AML-193 (cell line): ENCODE results near the gene UBE2J1.

Source experiments
- DNase-seq, 2 experiments: peaks; one replicate each; lab custom pipeline; 2025; lab: John Stamatoyannopoulos, UW

Gene UBE2J1

DNA sequence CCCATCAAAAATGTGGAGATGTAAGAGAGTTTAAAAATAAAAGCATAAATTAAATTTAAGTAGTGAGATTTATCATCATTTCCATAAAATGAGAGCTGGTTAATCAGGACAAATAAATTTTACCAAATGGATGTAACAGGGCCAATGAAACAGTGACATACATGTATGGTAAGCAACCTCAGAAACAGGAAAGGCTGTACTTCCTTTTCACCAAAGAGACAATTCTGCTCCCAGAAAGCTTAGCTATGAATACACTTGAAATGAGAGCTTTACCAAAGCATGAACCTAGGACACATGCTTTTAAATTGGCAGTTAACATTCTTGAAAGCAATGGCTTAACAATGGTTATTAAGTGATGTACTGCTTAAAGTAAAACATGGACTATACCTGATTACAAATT lies 12.1 kb upstream of the UBE2J1 start:
- peak in 1 of 2 experiments; percentile 23 for DNase-seq

DNA sequence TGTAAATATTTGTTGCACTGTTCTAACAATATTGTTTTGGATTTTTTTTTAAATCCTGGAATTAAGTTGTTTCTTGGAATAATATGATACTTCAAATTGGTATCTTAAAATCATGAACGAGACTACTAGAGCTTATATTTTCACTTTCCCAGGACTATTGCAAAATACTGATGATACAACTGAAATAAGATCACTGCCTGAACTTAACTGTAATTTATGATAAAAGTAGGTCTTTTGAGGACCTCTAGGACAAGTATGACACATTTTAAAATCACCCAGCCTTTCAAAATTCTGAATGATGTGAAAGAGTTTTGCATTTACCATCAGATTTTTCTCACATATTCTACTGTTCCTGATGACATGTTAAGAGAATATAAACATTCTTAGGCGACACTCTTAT lies 8.6 kb upstream of the UBE2J1 start:
- DNase-seq: peak in 1 of 2 experiments; percentile 18

DNA sequence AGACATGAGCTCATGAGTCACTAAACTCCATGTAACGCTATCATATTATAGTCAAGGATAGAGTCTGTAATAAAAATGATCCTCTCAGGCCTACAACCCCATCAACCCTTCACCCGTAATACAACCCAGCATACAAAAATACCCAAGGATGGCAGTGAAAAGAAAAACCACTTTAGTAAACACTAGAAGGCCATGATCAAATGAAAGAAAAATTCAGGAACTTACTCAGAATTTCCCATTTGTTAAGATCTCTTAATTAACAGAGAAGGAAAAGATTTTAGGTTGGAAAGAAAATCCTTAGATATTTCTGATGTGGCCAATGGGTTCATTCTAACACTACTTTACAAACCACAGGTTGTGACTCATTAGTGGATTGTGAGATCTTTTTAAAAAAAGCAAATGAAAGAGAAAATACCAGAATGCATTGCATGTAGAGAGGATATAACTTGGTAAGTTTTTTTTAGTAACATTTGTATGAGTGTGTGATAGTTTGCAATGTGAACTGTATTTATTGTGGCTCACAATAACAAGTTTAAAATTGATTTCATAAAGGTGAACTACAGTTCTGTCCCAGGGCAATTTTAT lies 8.0 kb upstream of the UBE2J1 start:
- DNase-seq: no peak

DNA sequence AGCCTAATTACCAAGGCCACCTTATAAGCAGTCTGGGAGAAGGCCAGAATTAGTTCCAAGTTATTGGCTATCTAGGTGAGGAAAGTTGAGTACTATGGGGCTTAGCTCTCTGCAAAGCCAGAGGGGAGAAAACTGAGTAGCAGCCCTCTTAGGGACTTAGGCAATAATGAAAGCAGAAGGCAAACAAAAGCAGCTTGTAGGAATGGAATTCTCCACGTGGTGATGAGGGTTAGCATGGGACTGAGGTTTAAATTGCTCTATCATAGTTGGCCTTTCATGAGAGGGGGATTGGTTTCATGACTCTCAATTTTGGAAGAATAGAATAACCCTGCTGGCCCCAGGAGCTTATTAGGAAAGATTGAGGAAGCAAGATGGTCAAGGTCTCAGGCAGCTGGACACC lies 7.0 kb upstream of the UBE2J1 start:
- no peak for DNase-seq

DNA sequence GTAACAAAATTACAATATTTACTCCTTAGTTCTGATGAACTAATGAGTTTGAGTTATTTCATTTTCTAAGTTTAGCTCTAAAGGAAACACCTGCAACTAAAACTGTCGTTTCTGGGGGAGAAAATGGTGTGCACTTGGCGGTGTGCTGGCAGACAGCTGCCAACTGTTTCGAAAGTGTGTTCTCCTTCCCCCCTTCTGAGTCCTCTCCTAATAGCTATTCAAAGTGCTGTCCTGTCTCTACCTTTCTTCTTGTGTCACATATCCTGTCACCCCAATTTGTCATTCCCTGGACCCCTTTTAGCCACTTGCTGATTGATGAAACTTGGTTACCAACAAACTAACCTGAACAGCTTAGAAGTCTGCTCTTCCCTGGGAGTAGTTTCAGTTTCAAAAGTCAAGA lies 4.9 kb upstream of the UBE2J1 start:
- DNase-seq: peak; percentile 57 to 68

DNA sequence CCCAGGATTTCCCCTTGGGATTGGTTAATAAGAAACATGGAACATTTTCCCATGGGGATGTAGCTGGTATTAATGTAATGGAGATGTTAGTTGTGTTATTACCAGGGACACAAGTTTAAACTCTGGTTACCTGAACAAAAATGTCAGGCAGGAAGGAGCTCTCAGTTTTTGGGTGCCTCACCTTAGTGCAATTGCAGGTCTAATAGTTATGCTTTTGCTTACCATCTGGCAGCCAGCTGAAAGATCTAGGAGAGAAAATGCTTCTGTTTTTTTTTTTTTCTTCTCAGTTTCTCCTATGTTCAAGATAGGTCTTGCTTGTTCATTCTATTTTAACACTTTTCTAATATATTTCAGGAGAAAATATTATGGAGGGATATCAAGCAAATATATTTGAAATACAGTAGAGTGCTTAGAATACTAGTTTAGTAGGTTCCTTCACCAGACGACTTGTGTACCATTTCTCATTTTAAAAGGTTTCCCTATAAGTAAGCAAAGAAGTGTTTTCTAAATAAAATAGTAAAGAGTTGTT lies 4.2 kb upstream of the UBE2J1 start:
- peak; percentile 28 to 29 for DNase-seq

DNA sequence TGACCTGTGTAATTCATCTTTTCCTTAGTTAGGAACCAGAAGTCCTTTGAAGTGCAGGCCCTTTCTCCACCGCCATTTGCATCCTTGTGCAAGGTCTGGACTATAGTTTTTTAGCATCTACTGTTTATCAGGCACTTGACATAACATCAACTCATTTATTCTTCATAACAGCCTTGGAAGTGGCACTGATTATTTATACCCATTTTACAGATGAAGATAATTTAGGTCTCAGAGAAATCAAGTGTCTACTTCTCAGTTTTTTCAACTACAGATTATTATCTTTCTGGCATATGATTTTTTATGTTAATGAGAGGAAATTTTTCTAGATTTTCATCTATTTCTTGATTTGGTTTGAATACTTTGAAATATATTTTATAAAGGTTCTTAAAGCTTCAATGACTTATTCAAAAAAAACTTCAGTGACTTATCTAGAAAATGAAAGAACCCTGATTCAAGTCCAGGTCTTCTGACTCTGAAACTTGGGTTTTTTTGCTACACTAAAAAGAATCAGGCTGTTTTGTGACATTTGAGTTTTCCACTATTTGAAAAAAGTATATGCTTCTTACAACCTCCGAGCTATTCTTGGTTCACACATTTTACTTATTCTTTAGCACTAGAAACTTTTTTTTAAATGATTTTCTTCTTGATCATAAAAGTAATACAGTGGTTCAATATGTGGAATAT lies 3.1 kb upstream of the UBE2J1 start:
- DNase-seq: no peak

DNA sequence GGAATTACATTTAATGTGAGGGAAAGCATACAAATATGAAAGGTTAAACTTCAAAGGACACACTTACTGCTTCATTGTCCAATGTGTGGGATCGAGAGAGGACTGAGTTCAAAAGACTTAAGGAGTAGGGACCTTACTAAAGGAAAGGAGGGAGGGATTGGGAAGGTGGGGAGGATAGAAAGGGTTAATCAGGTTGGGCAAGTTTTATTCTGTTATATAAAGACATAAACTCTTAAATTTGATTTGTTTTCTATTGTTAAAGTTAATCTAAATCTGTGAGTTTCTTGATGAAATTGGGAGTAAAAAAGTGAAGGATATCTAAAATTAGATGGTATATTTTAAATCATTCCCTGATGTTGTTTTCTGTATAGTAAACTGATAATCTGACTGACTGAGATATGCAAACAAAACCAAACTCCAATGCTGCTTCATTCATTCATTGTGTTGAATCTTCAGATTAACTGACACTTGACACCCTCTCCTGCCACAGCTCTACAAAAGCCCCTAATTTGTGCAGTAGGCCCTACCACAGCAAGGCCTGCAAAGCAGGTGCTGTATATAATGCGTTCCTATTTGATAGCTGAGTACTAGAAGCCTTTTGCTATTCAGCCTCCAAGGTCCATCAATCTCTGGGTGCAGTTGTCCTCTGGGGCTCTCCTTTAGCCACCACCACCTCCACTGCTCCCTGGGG lies 1.3 kb upstream of the UBE2J1 start:
- DNase-seq: no peak

DNA sequence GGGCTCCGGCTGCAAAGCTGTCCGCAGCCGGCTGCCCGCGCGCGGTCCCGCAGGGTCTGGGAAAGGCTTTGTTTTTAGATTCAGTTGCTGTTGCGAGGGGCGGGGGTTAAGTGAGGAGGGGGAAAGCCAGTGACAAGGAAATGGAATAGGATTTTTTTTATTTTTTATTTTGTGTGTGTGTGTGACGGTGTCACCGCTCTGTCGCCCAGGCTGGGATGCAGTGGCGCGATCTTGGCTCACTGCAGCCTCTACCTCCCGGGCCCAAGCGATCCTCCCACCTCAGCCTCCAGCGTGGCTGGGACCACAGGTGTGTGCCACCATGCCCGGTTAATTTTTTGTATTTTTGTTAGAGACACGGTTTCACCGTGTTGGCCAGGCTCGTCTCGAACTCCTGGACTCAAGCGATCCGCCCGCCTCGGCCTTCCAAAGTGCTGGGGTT lies 615 bp upstream of the UBE2J1 start:
- peak; percentile 49 to 55 for DNase-seq

DNA sequence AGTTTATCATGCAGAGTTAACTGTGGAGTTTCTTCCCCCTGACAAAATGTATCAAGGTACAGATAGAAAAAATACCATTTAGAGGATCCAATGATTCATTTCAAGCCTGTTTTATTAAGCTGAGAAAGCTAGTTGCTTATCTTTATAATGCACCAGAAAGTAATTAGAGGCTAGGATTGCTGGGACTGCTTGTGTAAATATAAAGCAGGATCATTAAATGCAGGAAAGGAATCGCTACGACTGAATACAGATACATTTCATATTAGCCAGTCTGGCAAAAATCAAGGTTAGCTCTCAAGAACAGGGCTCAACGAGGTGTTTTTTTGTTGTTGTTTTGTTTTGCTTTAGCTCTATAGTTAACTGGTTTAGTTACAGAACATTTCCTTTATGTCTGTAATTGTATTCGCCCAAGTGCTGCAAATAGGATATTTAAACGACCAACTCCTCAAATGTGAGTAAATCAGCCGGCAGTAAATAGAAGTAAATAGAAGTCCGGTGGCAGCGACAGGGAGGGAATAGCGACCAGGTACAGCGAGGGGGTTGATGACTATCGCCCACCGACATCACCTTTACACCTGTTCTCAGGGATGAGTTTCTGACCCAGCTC lies 748 bp downstream of the UBE2J1 start:
- DNase-seq: no peak

DNA sequence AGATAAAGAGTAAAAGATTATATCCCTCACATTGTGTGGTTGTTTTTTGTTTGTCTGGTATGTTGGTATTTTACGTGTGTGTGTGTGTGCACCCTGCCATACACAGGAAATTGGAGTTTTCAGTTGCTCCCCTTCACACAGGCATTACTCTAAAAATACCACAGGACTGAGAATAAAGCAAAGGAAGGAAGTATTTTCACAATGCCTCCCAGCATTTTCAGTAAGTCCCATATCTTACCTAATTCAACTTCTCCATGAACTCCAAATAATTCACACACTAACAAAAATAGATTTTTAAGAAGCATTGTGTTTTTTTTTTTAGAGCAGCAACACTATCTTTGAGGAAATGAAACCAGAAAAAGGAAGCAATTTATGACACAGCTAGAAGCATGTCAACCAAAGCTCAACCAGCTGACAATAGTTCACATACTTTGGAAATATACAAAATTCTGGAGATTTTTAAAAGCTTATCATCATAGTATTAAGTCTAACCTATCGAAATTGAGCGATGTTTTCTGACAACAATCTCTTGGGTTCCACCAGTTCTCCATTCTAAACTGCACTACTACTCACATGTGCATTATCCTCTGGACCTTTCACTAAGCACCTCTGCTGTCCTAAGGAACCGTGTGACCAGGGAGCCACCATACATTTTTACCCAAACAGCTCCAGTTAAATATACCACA lies 2.1 kb downstream of the UBE2J1 start:
- peak; percentile 83 to 87 for DNase-seq

DNA sequence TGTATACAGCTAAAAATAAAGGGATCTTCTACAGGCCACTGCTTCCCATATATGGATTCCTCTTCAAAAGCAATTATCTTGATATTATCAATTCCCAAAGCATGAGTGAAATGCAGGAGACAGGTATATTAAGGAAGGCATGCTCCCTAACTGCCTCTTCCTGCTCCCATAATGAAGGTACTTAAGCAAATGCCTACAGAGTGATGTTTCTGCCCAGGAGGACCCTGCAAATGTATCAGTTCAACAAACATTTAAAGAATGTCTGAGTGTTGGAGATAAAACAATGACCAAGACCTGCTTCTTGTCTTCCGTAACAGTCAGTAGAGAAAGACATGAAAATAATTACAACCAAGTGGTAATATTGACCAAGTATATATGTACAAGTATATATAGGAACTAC lies 4.2 kb downstream of the UBE2J1 start:
- DNase-seq: no peak

DNA sequence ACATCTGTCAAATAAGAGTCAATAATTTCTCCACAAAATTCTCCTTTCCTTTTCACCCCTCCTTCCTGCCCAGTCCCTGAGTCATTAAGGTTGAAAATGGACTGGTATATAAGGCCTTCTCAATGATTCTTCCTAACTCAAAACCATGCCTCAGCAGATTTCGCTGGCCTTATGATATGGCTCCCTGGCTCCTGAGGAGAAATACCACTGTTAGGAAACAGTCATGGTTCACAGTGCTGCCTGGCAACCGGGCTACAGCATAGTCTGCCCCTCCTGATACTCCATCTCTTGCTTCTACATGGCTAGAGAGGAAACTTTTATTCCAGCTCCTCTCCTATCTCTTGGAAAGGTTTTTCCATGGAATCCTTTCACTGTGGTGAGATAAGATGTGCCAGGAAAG lies 4.7 kb downstream of the UBE2J1 start:
- peak; percentile 40 to 69 for DNase-seq

DNA sequence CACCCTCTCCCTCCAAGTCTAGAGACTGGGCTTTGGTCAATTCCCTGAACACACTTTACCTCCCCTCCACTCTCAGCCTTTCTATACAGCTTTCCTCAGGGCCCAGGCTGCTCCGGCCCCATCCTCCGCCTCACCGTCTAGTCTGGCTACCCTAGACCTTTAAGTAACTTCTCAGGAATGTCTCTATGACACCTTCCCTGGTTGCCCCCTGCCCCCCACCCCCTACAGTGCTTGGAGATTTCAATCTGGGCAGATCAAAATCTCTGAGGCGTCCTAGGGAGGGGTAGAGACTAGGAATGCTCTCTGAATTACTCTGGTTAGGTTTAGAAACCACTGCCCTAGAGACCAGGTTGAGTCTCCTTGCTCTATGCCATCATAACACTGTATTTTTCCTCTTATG lies 6.1 kb downstream of the UBE2J1 start:
- no peak for DNase-seq

DNA sequence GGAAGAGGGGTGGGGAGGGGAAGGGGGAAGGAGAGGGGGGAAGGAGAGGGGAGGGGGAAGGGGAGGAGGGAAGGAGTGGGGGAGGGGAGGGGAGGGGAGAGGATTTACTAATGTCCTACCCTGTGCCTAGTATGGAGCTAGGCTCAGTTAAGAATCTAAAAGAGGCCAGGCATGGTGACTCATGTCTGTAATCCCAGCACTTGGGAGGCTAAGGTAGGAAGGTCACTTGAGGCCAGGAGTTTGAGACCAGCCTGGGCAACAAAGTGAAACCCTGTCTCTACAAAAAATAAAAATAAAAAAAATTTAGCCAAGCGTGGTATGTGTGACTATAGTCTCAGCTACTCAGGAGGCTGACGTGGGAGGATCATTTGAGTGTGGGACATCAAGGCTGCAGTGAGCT lies 13.0 kb downstream of the UBE2J1 start:
- DNase-seq: no peak

DNA sequence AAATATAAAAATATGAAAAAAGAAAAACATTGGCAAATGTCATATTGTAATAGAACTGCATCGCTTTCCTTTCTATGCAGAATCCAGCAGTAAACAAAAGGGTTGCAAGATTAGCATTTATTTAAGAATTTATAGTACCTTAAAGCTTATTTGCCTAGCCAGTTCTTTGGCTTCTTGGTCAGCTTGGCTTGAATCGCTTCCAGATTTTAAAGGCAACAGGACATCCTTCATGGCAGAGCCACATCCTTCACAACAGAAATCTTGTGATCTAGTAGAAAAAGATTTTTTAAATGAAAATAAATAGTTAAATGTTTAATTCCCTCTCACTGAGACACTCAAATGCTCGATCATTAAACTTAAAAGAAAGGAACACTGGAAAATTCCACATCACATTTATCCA lies 17.4 kb downstream of the UBE2J1 start:
- no peak for DNase-seq

DNA sequence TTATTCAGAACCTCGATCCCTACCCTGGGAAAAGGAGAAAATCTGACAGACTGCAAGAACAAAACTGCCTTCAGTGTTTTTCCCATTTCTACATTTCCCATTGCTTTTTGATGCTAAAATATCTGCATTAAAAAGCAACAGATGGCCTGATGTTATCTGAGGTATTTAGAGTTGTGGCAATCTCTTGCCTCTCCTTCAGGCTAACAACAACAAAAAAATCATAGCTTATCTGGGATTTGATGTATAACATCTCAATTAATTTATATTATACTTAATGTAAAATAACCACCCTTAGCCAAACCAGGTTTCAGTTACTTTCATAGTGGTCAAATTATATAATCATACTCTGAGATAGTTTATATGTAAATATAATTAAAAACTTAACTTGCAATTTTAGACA lies 21.6 kb downstream of the UBE2J1 start:
- no peak for DNase-seq

DNA sequence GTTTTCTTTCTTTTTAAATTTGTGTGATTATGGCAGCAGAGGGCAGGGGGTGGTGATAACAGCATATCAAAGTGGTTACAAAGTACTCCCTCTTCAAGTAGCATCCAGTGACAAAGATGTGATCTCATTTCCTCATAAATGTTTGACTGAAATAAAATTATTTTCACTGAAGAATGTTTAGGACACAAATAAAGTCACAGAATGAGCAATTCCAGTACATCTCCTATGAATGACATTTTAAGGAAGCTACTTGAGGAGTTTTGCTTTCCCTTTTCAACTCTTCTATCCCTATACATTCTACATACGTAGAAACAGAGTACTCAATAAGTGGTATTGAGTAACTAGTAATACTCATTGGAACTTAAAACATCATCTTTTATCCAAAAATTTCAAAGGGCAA lies 23.5 kb downstream of the UBE2J1 start:
- no peak for DNase-seq

DNA sequence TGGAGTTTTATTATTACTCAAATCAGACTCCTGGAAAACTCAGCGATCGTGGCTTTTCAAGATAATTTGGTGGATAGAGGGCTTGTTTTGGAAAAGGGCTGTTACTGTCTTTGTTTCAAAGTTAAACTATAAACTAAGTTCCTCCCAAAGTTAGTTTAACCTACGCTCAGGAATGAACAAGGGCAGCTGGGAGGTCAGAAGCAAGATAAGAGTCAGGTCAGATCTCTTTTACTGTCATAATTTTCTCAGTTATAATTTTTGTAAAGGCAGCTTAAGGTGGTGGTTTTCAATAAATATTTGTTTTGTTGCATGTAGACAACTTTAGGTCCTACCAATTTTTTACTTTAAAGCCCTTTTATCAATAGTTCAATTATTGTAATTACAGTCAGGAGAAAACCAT lies 28.2 kb downstream of the UBE2J1 start:
- DNase-seq: no peak

DNA sequence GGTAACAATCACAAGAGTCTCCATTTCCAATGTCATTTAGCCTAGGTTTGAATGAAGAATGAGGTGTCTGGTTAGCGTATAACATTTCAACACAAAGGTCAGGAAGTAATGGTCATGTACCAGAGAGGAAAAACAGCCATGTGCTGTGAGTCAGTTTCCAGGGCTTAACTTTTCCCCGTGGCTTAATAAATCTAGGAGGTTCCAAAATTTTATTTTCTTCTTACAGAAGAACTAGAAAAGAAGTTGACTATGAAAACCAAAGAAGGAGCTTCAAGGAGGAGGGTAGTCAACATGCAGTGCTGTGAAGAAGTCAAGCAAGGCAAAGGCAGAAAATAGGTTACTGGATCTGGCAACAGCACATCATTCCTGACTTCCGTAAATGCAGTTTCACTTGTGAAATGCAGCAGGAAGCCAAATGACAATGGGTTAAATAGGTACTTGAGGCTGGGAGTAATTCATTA lies 29.0 kb downstream of the UBE2J1 start:
- DNase-seq: peak; percentile 34 to 56

DNA sequence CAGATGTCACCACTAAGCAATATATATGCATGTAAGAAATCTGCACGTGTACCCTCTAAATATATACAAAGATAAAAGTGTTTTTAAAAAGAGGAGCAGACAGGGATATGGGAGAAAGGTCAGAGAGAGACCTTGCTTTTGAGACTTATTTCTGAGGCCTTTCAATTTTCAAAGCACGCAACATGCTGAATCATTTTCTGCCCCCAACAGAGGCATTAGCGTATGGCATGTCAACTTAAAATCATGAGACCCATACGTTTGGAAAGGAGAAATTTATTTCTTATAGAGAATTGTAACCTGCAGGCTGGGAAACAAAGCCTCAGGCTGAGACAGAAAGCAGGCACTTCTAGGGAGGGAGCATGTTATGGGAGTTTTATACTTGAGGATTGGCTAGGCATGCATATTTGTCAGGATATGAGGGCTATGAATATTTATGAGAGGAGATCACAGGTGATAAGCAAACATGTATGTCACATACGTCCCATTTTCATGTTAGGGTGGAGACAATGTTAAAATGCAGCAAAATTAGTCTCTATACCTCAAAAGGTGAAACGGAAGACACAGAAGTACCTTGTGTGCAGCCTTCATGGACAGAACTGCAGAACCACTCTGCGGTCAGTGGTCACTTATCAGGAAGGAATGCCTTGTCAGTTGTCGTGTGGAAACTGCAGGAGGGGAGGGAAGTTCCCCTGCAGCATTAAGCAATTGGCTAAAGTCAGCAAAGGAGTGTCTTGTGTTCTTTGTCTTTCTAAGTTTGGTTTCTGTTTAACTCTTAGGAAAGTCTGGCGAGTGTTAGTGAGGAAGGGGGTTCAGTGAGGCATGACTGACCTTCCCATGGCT lies 31.2 kb downstream of the UBE2J1 start:
- DNase-seq: peak; percentile 96 to 98
